ENCODE measurements around the gene TRPM3.

TRPM3 gene

GRCh38 chr9:70485273-70485858, 636.1 kb downstream of the TRPM3 start:
- DNase-seq (ENCODE audit: low read depth in 2 of 2) = no peak

GRCh38 chr9:70484232-70485130, 636.9 kb downstream of the TRPM3 start:
- no peak for DNase-seq (ENCODE audit: low read depth in 2 of 2)

- DNase-seq (ENCODE audit: low read depth in 2 of 2) = no peak
Observed at GRCh38 chr9:70481471-70481870, 640.0 kb downstream of the TRPM3 start.

- no peak for DNase-seq (ENCODE audit: low read depth in 2 of 2)
Observed at GRCh38 chr9:70480405-70480980, 640.9 kb downstream of the TRPM3 start.

- no peak for DNase-seq (ENCODE audit: low read depth in 2 of 2)
Observed at GRCh38 chr9:70479880-70480291, 641.5 kb downstream of the TRPM3 start.

Measured in stimulated activated CD4-positive, alpha-beta T cell treated with anti-CD3 and anti-CD28 coated beads, Interleukin-15, amount 100 ng/mL, for 48 hours (primary cell).